A549 (cell line): Measurements from ENCODE around the gene ELFN1. TPM values are rescaled to one million over a fixed set of nuclear protein-coding genes. Genes with fewer than 3 reads are reported as not detected.

Source experiments
- ATAC-seq, 2 experiments: fragments of 200-7000 bp in 1 of 2; fragments of >200 bp in 1 of 2; cut with Nextera tagmentation in 1 of 2; cut with Tn5 transposase in 1 of 2; 3 replicates each; pipeline versions ENCODE4 v1.8.0 to v1.9.1; 2018 to 2020; ENCODE audit warnings: mild to moderate bottlenecking in 1 of 2, moderate library complexity in 1 of 2
- CTCF ChIA-PET: fragments of 300-600 bp; sonication (Branson Sonifier 250); formaldehyde crosslinking; extraction: SDS; loops from one replicate; lab custom pipeline; 2021; ENCODE audit warnings: antibody characterized with exemption, inconsistent platforms; lab: Yijun Ruan, JAX
- POLR2A ChIA-PET: fragments of 350-600 bp; formaldehyde crosslinking; extraction: SDS; loops from one replicate; lab custom pipeline; 2021; ENCODE audit warnings: antibody characterized with exemption, inconsistent platforms; lab: Yijun Ruan, JAX
- DNase-seq, 2 experiments: peaks; one replicate each; pipeline versions ENCODE4 v3.0.0 to v3.0.0-alpha.2; 2011 to 2016; ENCODE audit warnings: low read depth in 1 of 2, low spot score in 1 of 2
- FAIRE-seq: peaks from 2 replicates; lab custom pipeline; 2011; peaks lifted over from hg19 to GRCh38; lab: Jason Lieb, UNC
- H3K27ac ChIP-seq, 2 experiments: fragments of >200 bp; sonication (Bioruptor Twin); formaldehyde crosslinking; 3 replicates each; pipeline ENCODE4 v1.5.1; 2016 to 2017
- H3K4me1 ChIP-seq: fragments of >200 bp; sonication (Bioruptor Twin); formaldehyde crosslinking; 3 replicates; pipeline ENCODE4 v1.6.1; 2016
- H3K4me2 ChIP-seq: fragments of >200 bp; sonication (Bioruptor Twin); formaldehyde crosslinking; 3 replicates; pipeline ENCODE4 v1.6.1; 2016
- H3K4me3 ChIP-seq: fragments of >200 bp; sonication (Bioruptor Twin); formaldehyde crosslinking; 3 replicates; pipeline ENCODE4 v1.5.1; 2016
- H3K9me3 ChIP-seq: fragments of >200 bp; sonication (Bioruptor Twin); formaldehyde crosslinking; 3 replicates; pipeline ENCODE4 v1.6.1; 2016
- BCL3 ChIP-seq: fragments of >200 bp; sonication (Bioruptor Twin); formaldehyde crosslinking; IDR thresholded peaks from 3 replicates; pipeline ENCODE4 v1.6.1; 2016
- BHLHE40 ChIP-seq: IDR thresholded peaks from 2 replicates; pipeline ENCODE4 v1.6.1; 2012; ENCODE audit warnings: low read depth, low read length, inconsistent platforms
- CBX2 ChIP-seq: fragments of 200-600 bp; sonication (generic); IDR thresholded peaks from 2 replicates; pipeline ENCODE4 v1.6.1; 2016; ENCODE audit warnings: low read depth, mild to moderate bottlenecking, borderline replicate concordance
- CBX8 ChIP-seq: fragments of 200-600 bp; sonication (generic); IDR thresholded peaks from 2 replicates; pipeline ENCODE4 v1.6.1; 2016
- CEBPB ChIP-seq, 2 experiments: fragments of >200 bp in 1 of 2; sonication (Bioruptor Twin) in 1 of 2; formaldehyde crosslinking in 1 of 2; IDR thresholded peaks; 2 replicates each; pipeline ENCODE4 v1.6.1; 2012 to 2016
- EHF ChIP-seq: fragments of 250-450 bp; sonication (Bioruptor Pico); IDR thresholded peaks from 2 replicates; pipeline ENCODE4 v1.5.0; 2020; ENCODE audit warnings: mild to moderate bottlenecking
- ELK1 ChIP-seq: fragments of 150-350 bp; IDR thresholded peaks from 2 replicates; pipeline ENCODE4 v1.6.1; 2014; ENCODE audit warnings: low read depth, mild to moderate bottlenecking, low read length
- EP300 ChIP-seq, 2 experiments: fragments of >200 bp; sonication (Bioruptor Twin); formaldehyde crosslinking; IDR thresholded peaks; 2 replicates in 1 of 2; 3 replicates in 1 of 2; pipeline ENCODE4 v1.6.1; 2016 to 2017
- ESRRA ChIP-seq: fragments of 150-350 bp; IDR thresholded peaks from 2 replicates; pipeline ENCODE4 v1.6.1; 2014; ENCODE audit warnings: mild to moderate bottlenecking, low read length, borderline replicate concordance
- FOSB ChIP-seq: fragments of 250-450 bp; sonication (Bioruptor Pico); IDR thresholded peaks from 2 replicates; pipeline ENCODE4 v1.5.0; 2020; ENCODE audit warnings: mild to moderate bottlenecking, moderate library complexity
- FOSL2 ChIP-seq, 2 experiments: fragments of 450-650 bp in 1 of 2; fragments of >200 bp in 1 of 2; sonication (Bioruptor Twin) in 1 of 2; formaldehyde crosslinking; IDR thresholded peaks; 2 replicates each; pipeline versions ENCODE4 v1.5.0 to v1.6.1; 2016 to 2020; ENCODE audit warnings: mild to moderate bottlenecking in 1 of 2, moderate library complexity in 1 of 2
- FOXS1 ChIP-seq: fragments of 250-450 bp; sonication (Bioruptor Pico); IDR thresholded peaks from 2 replicates; pipeline ENCODE4 v1.5.0; 2020; ENCODE audit warnings: mild to moderate bottlenecking, moderate library complexity
- GATA3 ChIP-seq: IDR thresholded peaks from 2 replicates; pipeline ENCODE4 v1.6.1; 2012; ENCODE audit warnings: borderline replicate concordance
- HOXA7 ChIP-seq: fragments of 250-450 bp; sonication (Bioruptor Pico); IDR thresholded peaks from 2 replicates; pipeline ENCODE4 v1.5.0; 2020; ENCODE audit warnings: mild to moderate bottlenecking, moderate library complexity
- HOXB13 ChIP-seq: fragments of 250-450 bp; sonication (Bioruptor Pico); IDR thresholded peaks from 2 replicates; pipeline ENCODE4 v1.5.0; 2020; ENCODE audit warnings: low read depth, mild to moderate bottlenecking, moderate library complexity
- JUNB ChIP-seq: fragments of >200 bp; sonication (Bioruptor Twin); formaldehyde crosslinking; IDR thresholded peaks from 2 replicates; pipeline ENCODE4 v1.6.1; 2016
- MAFK ChIP-seq: fragments of 450-650 bp; IDR thresholded peaks from 2 replicates; pipeline ENCODE4 v1.6.1; 2014; ENCODE audit not compliant: partially characterized antibody
- MAZ ChIP-seq: fragments of 150-350 bp; IDR thresholded peaks from 2 replicates; pipeline ENCODE4 v1.6.1; 2014; ENCODE audit warnings: antibody characterized with exemption, low read depth, low read length, borderline replicate concordance
- NFE2L2 ChIP-seq: fragments of 150-350 bp; conservative IDR thresholded peaks from 2 replicates; pipeline ENCODE4 v1.6.1; 2014; ENCODE audit warnings: low read length
- POLR2AphosphoS2 ChIP-seq: conservative IDR thresholded peaks from 2 replicates; pipeline ENCODE4 v1.6.1; 2012; ENCODE audit warnings: low read length, improper control_type of control experiment, inconsistent platforms
- RNF2 ChIP-seq: fragments of 200-600 bp; sonication (generic); IDR thresholded peaks from 2 replicates; pipeline ENCODE4 v1.6.1; 2016; ENCODE audit warnings: low read depth, mild to moderate bottlenecking, antibody characterized with exemption, moderate library complexity, borderline replicate concordance
- SREBF2 ChIP-seq: fragments of 450-650 bp; IDR thresholded peaks from 2 replicates; pipeline ENCODE4 v1.6.1; 2014; ENCODE audit warnings: mild to moderate bottlenecking, moderate library complexity
- TP53 ChIP-seq: fragments of 250-450 bp; sonication (Bioruptor Pico); IDR thresholded peaks from 2 replicates; pipeline ENCODE4 v1.5.0; 2021; ENCODE audit warnings: mild to moderate bottlenecking, moderate library complexity
- ZC3H11A ChIP-seq: fragments of 450-650 bp; IDR thresholded peaks from 2 replicates; pipeline ENCODE4 v1.6.1; 2014; ENCODE audit warnings: antibody characterized with exemption, mild to moderate bottlenecking
- ZSCAN20 ChIP-seq: fragments of 250-450 bp; sonication (Bioruptor Pico); IDR thresholded peaks from 2 replicates; pipeline ENCODE4 v1.8.0; 2022; ENCODE audit warnings: mild to moderate bottlenecking, moderate library complexity
- WGBS: methylation state at CpG from one replicate; pipeline ENCODE4 v1.1.6; 2017; ENCODE audit errors: missing lambda C conversion rate; 5-methylcytosine and 5-hydroxymethylcytosine counted together
- polyA plus RNA-seq, 4 experiments: library from polyadenylated mRNA; depleted of rRNA in 3 of 4; stranded (reverse); fragments of >200 nt; fragmentation: RNase III in 1 of 4; extraction: RNeasy Plus Mini Kit Qiagen cat#74134 plus additional on column Dnase treatment in 1 of 4; gene quantifications; 2 replicates in 3 of 4; 3 replicates in 1 of 4; pipeline ENCODE4 v1.2.3, GENCODE V29; 2011 to 2017
- TF ChIP-seq, protein P1 (sequence below): fragments of >200 bp; sonication (Bioruptor Twin); formaldehyde crosslinking; IDR thresholded peaks from 2 replicates; pipeline ENCODE4 v1.6.1; 2016
- TF ChIP-seq, protein P2 (sequence below): fragments of >200 bp; sonication (Bioruptor Twin); formaldehyde crosslinking; IDR thresholded peaks from 3 replicates; pipeline ENCODE4 v1.5.1; 2016
- TF ChIP-seq, protein P3 (sequence below): IDR thresholded peaks from 2 replicates; pipeline ENCODE4 v1.6.1; 2012
- TF ChIP-seq, protein P4 (sequence below): IDR thresholded peaks from 2 replicates; pipeline ENCODE4 v1.6.1; 2012

The ELFN1 gene
- polyA plus RNA-seq, 2 of the 4 experiments (the other 2 are of a cell fraction) = 0.08 to 0.10 TPM

DNA sequence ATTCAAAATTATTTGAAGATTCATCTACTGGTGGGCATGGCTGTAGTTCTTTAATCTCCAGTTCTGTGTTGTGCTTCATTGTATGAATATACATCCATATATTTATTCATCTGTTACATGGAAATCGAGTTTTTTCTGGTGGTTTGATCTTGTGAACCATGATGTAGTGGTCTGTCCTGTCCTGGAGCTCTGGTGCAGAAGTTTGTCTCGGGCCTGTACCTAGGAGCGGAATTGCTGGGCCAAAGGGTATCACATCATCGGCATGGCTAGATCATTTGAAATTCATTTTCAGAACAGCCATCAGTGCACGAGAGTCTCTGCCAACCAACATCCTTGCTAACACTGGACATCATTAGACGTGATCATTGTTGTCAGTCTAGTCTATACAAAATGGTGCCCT is 107.0 kb downstream of the ELFN1 start (continued):
- TF ChIP-seq ELK1 (no peak), SREBF2 (no peak), CBX8 (no peak)
- TF ChIP-seq, protein P1, sequence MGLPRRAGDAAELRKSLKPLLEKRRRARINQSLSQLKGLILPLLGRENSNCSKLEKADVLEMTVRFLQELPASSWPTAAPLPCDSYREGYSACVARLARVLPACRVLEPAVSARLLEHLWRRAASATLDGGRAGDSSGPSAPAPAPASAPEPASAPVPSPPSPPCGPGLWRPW = no peak

GRCh38 chr7:1779445-1779844 is 109.4 kb downstream of the ELFN1 start:
- FAIRE-seq = no peak
- 56% methylated on average over 14 of the region's 14 CpGs for WGBS
- POLR2A ChIA-PET = no interaction called here

GRCh38 chr7:1781369-1781768 is 111.3 kb downstream of the ELFN1 start:
- Histone ChIP-seq H3K4me3 (no peak overlapping the region), H3K4me2 (no peak overlapping the region), H3K9me3 (peaks cover 26% of the 10 kb centered on the region; the same call in 2 of the 3 replicates), H3K4me1 (no peaks in the 10 kb centered on the region), H3K27ac (no peak overlapping the region)
- no peak for FAIRE-seq
- POLR2A ChIA-PET = no interaction called here
- CTCF ChIA-PET = no interaction called here
- no peak for DNase-seq
- 72% methylated on average over 12 of the region's 12 CpGs for WGBS
- ATAC-seq = no peak
- no peak for TF ChIP-seq HOXA7
- no peak for TF ChIP-seq GATA3
- no peak for TF ChIP-seq POLR2AphosphoS2
- TF ChIP-seq CEBPB (IDR thresholded peaks at IDR 0.05) = no peak
- no peak for TF ChIP-seq FOSL2 (IDR thresholded peaks at IDR 0.05)
- TF ChIP-seq FOSL2 (CRISPR knock-in tag; IDR thresholded peaks at IDR 0.05) = no peak
- TF ChIP-seq HOXB13 (CRISPR knock-in tag) = no peak
- no peak for TF ChIP-seq EHF (CRISPR knock-in tag)
- TF ChIP-seq EP300 (IDR thresholded peaks at IDR 0.05) = no peak
- TF ChIP-seq FOSB (CRISPR knock-in tag) = no peak
- no peak for TF ChIP-seq FOXS1 (CRISPR knock-in tag)
- TF ChIP-seq, protein P2, sequence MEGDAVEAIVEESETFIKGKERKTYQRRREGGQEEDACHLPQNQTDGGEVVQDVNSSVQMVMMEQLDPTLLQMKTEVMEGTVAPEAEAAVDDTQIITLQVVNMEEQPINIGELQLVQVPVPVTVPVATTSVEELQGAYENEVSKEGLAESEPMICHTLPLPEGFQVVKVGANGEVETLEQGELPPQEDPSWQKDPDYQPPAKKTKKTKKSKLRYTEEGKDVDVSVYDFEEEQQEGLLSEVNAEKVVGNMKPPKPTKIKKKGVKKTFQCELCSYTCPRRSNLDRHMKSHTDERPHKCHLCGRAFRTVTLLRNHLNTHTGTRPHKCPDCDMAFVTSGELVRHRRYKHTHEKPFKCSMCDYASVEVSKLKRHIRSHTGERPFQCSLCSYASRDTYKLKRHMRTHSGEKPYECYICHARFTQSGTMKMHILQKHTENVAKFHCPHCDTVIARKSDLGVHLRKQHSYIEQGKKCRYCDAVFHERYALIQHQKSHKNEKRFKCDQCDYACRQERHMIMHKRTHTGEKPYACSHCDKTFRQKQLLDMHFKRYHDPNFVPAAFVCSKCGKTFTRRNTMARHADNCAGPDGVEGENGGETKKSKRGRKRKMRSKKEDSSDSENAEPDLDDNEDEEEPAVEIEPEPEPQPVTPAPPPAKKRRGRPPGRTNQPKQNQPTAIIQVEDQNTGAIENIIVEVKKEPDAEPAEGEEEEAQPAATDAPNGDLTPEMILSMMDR = no peak

More at GRCh38 chr7:1779445-1779844, 109.4 kb downstream of the ELFN1 start:
- Histone ChIP-seq H3K4me1 (no peaks in the 10 kb centered on the region), H3K4me3 (no peak overlapping the region), H3K9me3 (peaks cover 18% of the 10 kb centered on the region; the same call in 1 of the 3 replicates), H3K27ac (no peak overlapping the region), H3K4me2 (no peak overlapping the region)
- no peak for TF ChIP-seq MAZ
- TF ChIP-seq EHF (CRISPR knock-in tag) = no peak
- TF ChIP-seq, protein P1 = no peak
- TF ChIP-seq, protein P3, sequence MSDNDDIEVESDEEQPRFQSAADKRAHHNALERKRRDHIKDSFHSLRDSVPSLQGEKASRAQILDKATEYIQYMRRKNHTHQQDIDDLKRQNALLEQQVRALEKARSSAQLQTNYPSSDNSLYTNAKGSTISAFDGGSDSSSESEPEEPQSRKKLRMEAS = no peak
- TF ChIP-seq EP300 (IDR thresholded peaks at IDR 0.05) = no peak
- no peak for TF ChIP-seq CBX2
- no peak for TF ChIP-seq TP53 (CRISPR knock-in tag)
- TF ChIP-seq ESRRA = no peak
- TF ChIP-seq ZSCAN20 = no peak
- TF ChIP-seq NFE2L2 = no peak
- TF ChIP-seq, protein P2 = no peak
- TF ChIP-seq BCL3 = no peak
- TF ChIP-seq, protein P4, sequence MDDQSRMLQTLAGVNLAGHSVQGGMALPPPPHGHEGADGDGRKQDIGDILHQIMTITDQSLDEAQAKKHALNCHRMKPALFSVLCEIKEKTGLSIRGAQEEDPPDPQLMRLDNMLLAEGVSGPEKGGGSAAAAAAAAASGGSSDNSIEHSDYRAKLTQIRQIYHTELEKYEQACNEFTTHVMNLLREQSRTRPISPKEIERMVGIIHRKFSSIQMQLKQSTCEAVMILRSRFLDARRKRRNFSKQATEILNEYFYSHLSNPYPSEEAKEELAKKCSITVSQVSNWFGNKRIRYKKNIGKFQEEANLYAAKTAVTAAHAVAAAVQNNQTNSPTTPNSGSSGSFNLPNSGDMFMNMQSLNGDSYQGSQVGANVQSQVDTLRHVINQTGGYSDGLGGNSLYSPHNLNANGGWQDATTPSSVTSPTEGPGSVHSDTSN = no peak
- no peak for TF ChIP-seq ZC3H11A
- TF ChIP-seq RNF2 = no peak
- TF ChIP-seq BHLHE40 = no peak
- no peak for TF ChIP-seq POLR2AphosphoS2
- no peak for TF ChIP-seq MAFK
- TF ChIP-seq CBX8 = no peak
- no peak for TF ChIP-seq JUNB
- no peak for ATAC-seq
- CTCF ChIA-PET = no interaction called here
- no peak for DNase-seq
